Common myeloid progenitor, CD34-positive (primary cell): Measurements from ENCODE around the gene KIRREL3.

Source experiments
- CTCF ChIA-PET: fragments of 350-600 bp; sonication (Branson Sonifier 250); formaldehyde crosslinking; loops from one replicate; lab custom pipeline; 2021; ENCODE audit warnings: antibody characterized with exemption; lab: Charles Lee
- POLR2A ChIA-PET: fragments of 350-600 bp; sonication (Branson Sonifier 250); formaldehyde crosslinking; loops from one replicate; lab custom pipeline; 2021; ENCODE audit warnings: antibody characterized with exemption; lab: Charles Lee
- DNase-seq, 3 donors: peaks; one replicate each; pipeline versions ENCODE4 v3.0.0 to v3.0.0-alpha.2; 2013
- H3K27ac ChIP-seq, 2 experiments: 1 replicate in 1 of 2; 2 replicates in 1 of 2; pipeline ENCODE4 v1.7.0; 2013; ENCODE audit warnings: inconsistent platforms in 2 of 2, low read length in 2 of 2, mild to moderate bottlenecking in 2 of 2, low read depth in 1 of 2, moderate library complexity in 1 of 2; ENCODE audit not compliant: severe bottlenecking in 2 of 2, insufficient read depth in 1 of 2, poor library complexity in 1 of 2
- H3K27me3 ChIP-seq, 5 experiments: replicated peaks in 2 of 5; 1 replicate in 3 of 5; 2 replicates in 2 of 5; pipeline versions ENCODE4 v1.6.1 to v1.7.0; 2013; ENCODE audit warnings: low read length in 4 of 5, mild to moderate bottlenecking in 2 of 5, moderate library complexity in 2 of 5, inconsistent platforms in 1 of 5; ENCODE audit not compliant: insufficient read depth in 5 of 5, control insufficient read depth in 4 of 5
- H3K36me3 ChIP-seq, 4 experiments: 1 replicate in 2 of 4; 2 replicates in 2 of 4; pipeline versions ENCODE4 v1.6.1 to v1.7.0; 2013; ENCODE audit warnings: low read length in 3 of 4, control low read depth in 1 of 4, mild to moderate bottlenecking in 1 of 4; ENCODE audit not compliant: control insufficient read depth in 4 of 4, insufficient read depth in 4 of 4
- H3K4me1 ChIP-seq, 4 experiments: 1 replicate in 3 of 4; 2 replicates in 1 of 4; pipeline versions ENCODE4 v1.6.1 to v1.7.1; 2013; ENCODE audit warnings: low read length in 3 of 4, mild to moderate bottlenecking in 3 of 4, control low read depth in 1 of 4, inconsistent platforms in 1 of 4, moderate library complexity in 1 of 4; ENCODE audit not compliant: control insufficient read depth in 4 of 4, insufficient read depth in 4 of 4; ENCODE audit errors: control extremely low read depth in 1 of 4
- H3K4me3 ChIP-seq, 7 experiments: 1 replicate in 4 of 7; 2 replicates in 3 of 7; pipeline versions ENCODE4 v1.5.1 to v1.7.0; 2013; ENCODE audit warnings: mild to moderate bottlenecking in 7 of 7, low read length in 6 of 7, moderate library complexity in 6 of 7, inconsistent platforms in 2 of 7, low read depth in 2 of 7, control low read depth in 1 of 7; ENCODE audit not compliant: insufficient read depth in 4 of 7, control insufficient read depth in 1 of 7; ENCODE audit errors: extremely low read depth in 1 of 7
- H3K9me3 ChIP-seq, 5 experiments: 1 replicate in 4 of 5; 2 replicates in 1 of 5; pipeline versions ENCODE4 v1.6.1 to v1.7.1; 2013; ENCODE audit warnings: low read length in 4 of 5, mild to moderate bottlenecking in 2 of 5, inconsistent platforms in 1 of 5, low read depth in 1 of 5, moderate library complexity in 1 of 5; ENCODE audit not compliant: control insufficient read depth in 4 of 5, insufficient read depth in 2 of 5; ENCODE audit errors: control extremely low read depth in 1 of 5
- WGBS: methylation state at CpG from one replicate; pipeline ENCODE4 v1.1.5; 2013; ENCODE audit not compliant: insufficient coverage; 5-methylcytosine and 5-hydroxymethylcytosine counted together

The KIRREL3 gene

DNA sequence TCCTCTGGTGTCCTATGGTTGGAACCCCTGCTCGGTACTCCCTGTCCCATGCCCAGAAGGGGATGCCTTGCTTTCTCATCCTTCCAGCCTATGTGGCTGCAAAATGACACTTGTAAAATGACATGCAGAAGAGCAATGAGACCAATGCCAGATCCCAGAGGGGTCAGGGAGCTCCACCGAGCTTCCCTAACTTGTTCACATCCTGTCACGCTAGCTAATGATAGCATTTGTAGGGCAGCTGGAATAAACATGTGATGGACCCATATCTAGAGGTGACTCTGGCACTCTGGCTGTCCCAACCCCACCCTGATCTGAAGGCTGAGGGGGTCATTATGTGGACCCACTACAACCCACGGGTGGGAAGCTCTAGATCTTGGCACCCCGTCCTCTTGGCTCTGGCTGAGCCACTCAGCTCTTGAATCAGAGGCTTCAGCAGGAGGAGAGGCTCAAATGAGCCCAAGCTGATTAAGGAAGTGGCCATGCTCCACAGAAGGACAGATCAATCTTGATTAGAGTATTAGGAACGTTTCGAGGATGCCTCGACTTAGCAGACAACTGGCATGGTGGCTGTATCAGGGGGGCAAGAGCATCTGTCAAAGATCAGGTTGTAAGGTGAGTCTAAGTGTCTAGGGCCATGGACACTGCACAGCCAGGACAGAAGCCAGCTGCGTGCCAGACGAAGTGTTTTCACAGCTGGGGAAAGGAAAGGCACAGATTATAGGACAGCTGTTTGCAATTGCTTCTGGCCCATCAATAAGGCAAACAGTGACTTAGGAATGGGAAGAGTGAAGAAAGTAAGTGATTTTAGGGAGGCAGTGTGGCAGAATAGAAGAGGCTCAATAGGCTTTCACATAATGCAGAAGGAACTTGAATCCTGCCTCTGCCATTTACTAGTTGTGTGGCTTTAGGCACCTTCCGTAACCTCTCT is 182.8 kb downstream of the KIRREL3 start:
- Histone ChIP-seq H3K27ac (no peak overlapping the region), H3K27me3 (peaks cover 0 to 16% (median 4%) of the 10 kb centered on the region in 5 experiments), H3K4me1 (peaks cover 0 to 5% (median 0%) of the 10 kb centered on the region in 4 experiments), H3K36me3 (no peaks in the 10 kb centered on the region), H3K9me3 (no peaks in the 10 kb centered on the region), H3K4me3 (no peak overlapping the region)
- WGBS: 84% methylated on average over 8 of the region's 11 CpGs
- POLR2A ChIA-PET: no interaction called here
- no peak for DNase-seq
- CTCF ChIA-PET: no interaction called here

DNA sequence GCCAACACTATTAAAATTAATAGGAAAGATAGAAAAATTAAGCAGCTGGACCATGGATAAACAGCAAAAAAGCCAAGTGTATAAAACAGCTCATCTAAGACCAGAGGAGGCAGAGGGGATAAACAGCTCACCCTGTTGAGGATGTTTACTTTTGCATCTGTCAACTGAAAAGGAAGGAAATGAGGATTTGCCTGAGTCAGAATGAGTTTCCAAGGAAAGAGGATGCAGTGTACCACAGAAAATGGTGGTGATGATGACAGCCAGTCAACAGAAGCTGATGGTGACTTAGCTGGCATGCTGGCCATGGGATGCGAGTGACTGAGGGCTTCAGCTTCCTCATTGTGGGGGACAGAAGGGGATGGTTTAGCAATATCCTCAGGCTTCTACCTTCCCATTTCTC is 183.5 kb downstream of the KIRREL3 start:
- Histone ChIP-seq H3K9me3 (no peaks in the 10 kb centered on the region), H3K4me1 (peaks cover 0 to 5% (median 0%) of the 10 kb centered on the region in 4 experiments), H3K36me3 (no peaks in the 10 kb centered on the region), H3K4me3 (no peak overlapping the region), H3K27ac (no peak overlapping the region), H3K27me3 (peaks cover 0 to 16% (median 4%) of the 10 kb centered on the region in 5 experiments)
- POLR2A ChIA-PET: no interaction called here
- DNase-seq: peak in 1 of 3 donors; percentile 2
- CTCF ChIA-PET: no interaction called here
- no CpG with 5 or more reads among the region's 1 CpG for WGBS

DNA sequence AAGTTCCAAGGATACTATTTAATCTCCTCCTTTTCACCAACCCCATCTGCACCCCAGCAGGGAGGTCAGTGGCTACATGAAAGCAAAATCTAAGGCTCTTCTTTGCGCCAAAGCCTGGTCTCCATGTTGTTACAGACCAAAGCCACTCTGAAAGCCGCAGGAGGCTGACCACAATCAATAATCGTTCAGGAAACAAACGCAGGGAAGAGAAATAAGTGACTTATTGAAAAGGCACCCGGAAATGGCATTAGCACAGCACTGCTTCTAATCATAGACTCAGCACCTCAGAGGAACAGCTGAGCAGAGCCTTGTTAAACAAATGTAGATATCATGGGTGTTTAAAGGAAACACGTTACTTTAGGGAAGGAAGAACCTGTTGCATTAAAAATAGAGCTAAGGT is 183.9 kb downstream of the KIRREL3 start:
- H3K27ac ChIP-seq: no peak overlapping the region
- POLR2A ChIA-PET: no interaction called here
- no peaks in the 10 kb centered on the region for H3K9me3 ChIP-seq
- peak in 1 of 3 donors; percentile 5 for DNase-seq
- H3K4me1 ChIP-seq: peaks cover 0 to 5% (median 0%) of the 10 kb centered on the region in 4 experiments
- CTCF ChIA-PET: no interaction called here
- peaks cover 0 to 16% (median 4%) of the 10 kb centered on the region in 5 experiments for H3K27me3 ChIP-seq
- H3K36me3 ChIP-seq: no peaks in the 10 kb centered on the region
- WGBS: 16% methylated on average over 5 of the region's 6 CpGs
- no peak overlapping the region for H3K4me3 ChIP-seq

GRCh38 chr11:126815111-126815510 is 185.5 kb downstream of the KIRREL3 start:
- DNase-seq: no peak
- CTCF ChIA-PET: no interaction called here
- H3K36me3 ChIP-seq: no peaks in the 10 kb centered on the region

GRCh38 chr11:126810776-126811175 is 189.8 kb downstream of the KIRREL3 start:
- Histone ChIP-seq H3K27ac (no peak overlapping the region), H3K9me3 (no peaks in the 10 kb centered on the region), H3K4me1 (no peaks in the 10 kb centered on the region), H3K4me3 (no peak overlapping the region), H3K36me3 (no peaks in the 10 kb centered on the region), H3K27me3 (peaks cover 0 to 4% (median 0%) of the 10 kb centered on the region in 5 experiments)
- no peak for DNase-seq
- WGBS: 95% methylated on average over 7 of the region's 7 CpGs
- CTCF ChIA-PET: no interaction called here
- POLR2A ChIA-PET: no interaction called here

More at GRCh38 chr11:126815111-126815510, 185.5 kb downstream of the KIRREL3 start:
- POLR2A ChIA-PET: no interaction called here
- Histone ChIP-seq H3K27ac (no peak overlapping the region), H3K4me3 (no peak overlapping the region), H3K27me3 (peaks cover under 1 to 13% (median 4%) of the 10 kb centered on the region in 5 experiments), H3K9me3 (no peaks in the 10 kb centered on the region), H3K4me1 (peaks cover 0 to 5% (median 0%) of the 10 kb centered on the region in 4 experiments)
- no CpG with 5 or more reads among the region's 4 CpGs for WGBS

DNA sequence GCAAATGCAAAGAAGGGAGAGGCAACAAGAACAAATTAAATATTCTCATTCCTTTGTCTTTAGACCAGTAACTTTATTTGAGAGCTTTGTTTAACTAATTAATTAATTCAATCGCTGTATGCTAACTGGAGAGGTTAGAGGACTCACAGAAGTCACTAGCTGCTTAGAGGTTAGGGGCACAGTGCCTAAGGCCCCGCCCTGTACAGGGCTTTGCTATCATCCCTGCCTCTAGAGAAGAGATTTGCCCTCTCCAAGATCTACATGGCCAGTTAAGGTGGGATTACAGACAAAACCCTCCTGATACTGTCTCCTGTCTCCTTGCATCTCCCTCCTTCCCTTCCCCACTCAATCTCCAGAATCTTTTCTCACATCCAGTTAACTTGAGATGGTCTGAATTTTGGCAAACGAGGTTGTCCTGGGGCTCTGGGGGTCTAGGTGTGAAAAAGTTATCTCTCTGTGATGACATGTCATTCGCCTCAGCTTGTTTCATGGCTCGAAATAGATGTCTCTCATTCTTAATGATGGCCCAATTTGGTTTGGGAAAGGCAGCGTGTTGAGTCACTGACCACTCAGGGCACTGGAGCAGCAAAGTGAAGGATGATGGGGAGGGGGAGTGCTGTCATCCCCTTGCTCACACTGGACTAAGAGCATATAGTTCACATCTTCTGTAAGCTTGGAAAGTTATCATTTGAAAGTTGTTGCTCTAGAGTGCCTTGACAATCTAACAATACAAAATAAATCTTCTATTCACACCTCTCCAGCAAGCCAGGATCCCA is 190.9 kb downstream of the KIRREL3 start:
- Histone ChIP-seq H3K27me3 (peaks cover 0 to 4% (median 0%) of the 10 kb centered on the region in 5 experiments), H3K9me3 (no peaks in the 10 kb centered on the region), H3K36me3 (no peaks in the 10 kb centered on the region), H3K4me1 (no peaks in the 10 kb centered on the region), H3K27ac (no peak overlapping the region), H3K4me3 (no peak overlapping the region)
- POLR2A ChIA-PET: no interaction called here
- 93% methylated on average over 5 of the region's 6 CpGs for WGBS
- no peak for DNase-seq
- CTCF ChIA-PET: no interaction called here
